Skin of body (tissue), 2 donors: ENCODE results near the gene RNF144B. TPM values are rescaled to one million over a fixed set of nuclear protein-coding genes. Genes with fewer than 3 reads are reported as not detected.
"Not testable (repeated sequence)": the region's sequence is repeated elsewhere in the genome, so short reads cannot be mapped to it uniquely, and the experiment has no call there.

Experiments
- DNase-seq: peaks from one replicate; lab custom pipeline; 2025; lab: John Stamatoyannopoulos, UW
- total RNA-seq: library from RNA; depleted of rRNA; stranded (reverse); fragments of >200 nt; gene quantifications from one replicate; pipeline ENCODE4 v1.2.3, GENCODE V29; 2014

The RNF144B gene
- 24.4 TPM for total RNA-seq

DNA sequence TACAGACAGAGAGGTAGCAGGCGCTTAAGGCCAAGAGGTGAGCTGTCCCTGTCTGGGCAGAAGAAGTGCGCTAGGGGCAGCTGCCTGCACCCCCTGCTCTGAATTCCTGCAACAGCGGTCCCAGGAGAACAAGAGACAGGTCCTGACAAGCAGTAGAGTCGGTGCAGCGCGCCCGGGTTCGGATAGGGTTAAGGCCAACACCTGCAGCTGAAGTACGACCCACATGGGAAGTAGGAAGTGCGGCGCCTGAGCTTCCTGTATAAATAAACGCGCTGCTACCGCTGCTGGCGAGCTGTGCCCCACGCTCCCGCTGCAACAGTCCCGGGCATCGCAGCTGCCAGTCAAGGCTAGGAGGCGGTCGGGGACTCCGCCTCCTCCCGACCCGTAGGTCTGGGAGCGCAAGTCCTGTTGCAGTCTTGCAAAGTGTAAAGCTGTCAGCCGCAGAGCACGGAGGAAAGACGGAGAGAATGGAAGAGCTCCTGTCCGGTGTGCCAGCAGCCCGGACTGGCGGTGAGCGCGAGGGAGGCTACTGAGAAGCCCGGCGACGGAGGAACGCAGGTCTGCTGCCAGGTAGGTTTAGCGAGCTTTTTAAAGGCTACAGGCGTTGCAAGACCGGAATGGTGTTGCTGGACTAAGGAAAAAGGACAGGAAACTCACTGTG is at the start of gene RNF144B:
TSS of gene RNF144B (plus strand) at position 290 of the 661 bp plus-strand sequence. CDS start 12,185 bp downstream, outside the sequence.
- DNase-seq: peak; percentile 49

DNA sequence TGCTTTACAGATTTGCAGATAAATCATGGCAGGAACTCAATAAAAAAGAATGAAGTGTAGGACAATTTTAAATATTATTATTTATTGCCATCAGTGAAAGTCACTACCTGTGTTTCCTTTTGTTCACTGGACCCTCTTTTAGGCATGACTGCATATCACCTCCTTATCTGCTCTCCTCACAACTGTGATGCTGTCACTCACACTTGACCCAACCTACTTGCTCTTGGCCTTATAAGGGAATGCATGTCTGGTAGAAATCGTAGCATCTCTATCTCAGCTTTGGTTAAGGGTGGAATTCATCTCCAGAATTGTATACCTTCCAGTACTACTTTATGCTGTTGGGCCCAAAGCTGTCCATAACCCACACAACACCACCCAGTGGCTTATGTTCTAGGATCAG is 47.6 kb upstream of the RNF144B start:
- no peak for DNase-seq

GRCh38 chr6:18340781-18341551 is 46.2 kb upstream of the RNF144B start:
- DNase-seq: no peak

GRCh38 chr6:18342223-18342622 is 44.9 kb upstream of the RNF144B start:
- no peak for DNase-seq

- no peak for DNase-seq
Measured at GRCh38 chr6:18343741-18344140, 43.4 kb upstream of the RNF144B start.

- no peak for DNase-seq
Measured at GRCh38 chr6:18347021-18347577, 40.1 kb upstream of the RNF144B start.

DNA sequence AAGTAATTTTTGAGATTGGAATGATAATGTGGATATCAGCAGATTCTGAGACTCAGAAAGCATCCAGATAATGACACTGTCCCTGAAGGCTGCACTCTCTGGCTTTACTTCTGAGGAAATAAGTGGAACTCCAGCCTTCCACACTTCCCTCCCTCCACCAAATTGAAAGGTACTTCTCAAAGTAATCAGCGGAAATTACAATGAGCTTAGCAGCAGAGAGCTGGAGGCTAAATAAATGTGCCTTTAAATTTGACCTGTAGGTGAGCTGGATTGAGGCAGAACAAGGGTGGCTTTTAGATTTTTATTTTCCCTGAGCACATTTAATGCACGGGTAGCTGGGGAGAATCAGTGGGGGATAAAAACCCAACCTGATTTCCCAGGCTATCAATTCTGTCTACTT is 39.3 kb upstream of the RNF144B start:
- no peak for DNase-seq

DNA sequence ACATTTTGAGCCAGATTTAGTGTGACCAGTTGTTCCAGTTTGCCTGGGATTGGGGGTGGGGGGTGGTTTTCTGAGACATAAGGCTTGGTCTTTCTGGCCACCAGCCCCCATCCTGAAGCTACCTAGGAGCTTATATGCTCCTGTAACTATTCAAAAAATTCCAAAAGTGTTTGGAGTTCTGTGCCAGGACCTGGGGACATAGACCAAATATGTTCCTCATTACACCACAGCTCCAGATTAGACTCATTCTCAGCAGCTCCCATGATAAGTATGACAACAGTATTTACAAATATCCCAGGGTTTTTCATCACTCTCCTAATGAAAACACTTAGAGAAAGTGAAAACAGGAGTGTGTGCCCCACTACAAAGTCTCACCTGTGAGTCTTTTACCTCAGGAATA is 37.8 kb upstream of the RNF144B start:
- no peak for DNase-seq

- no peak for DNase-seq
Measured at GRCh38 chr6:18350271-18350670, 36.9 kb upstream of the RNF144B start.

- no peak for DNase-seq
Measured at GRCh38 chr6:18350712-18351111, 36.4 kb upstream of the RNF144B start.

- DNase-seq: no peak
Measured at GRCh38 chr6:18352001-18352400, 35.1 kb upstream of the RNF144B start.

DNA sequence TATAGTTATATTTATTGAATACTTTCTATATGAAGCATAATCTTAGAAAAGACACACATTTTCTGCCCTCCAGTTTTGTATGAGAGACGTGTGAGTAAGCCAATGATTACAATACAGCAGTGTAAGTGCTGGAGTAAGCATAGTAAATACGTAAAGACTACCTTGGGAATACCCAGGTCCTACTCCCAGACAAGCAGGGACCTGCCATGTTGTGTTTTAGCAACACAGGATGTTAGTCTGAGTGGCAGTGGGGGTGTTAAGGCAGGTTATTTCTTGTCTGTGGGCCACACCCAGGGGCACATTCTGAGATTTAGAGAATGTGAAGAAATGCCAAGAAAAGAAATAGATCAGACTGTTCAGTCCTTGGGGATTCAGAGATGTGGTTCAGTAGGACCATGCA is 34.3 kb upstream of the RNF144B start:
- peak; percentile 15 for DNase-seq

GRCh38 chr6:18353251-18353650 is 33.9 kb upstream of the RNF144B start:
- no peak for DNase-seq

- DNase-seq: not testable (repeated sequence)
Measured at GRCh38 chr6:18357546-18357945, 29.6 kb upstream of the RNF144B start.

DNA sequence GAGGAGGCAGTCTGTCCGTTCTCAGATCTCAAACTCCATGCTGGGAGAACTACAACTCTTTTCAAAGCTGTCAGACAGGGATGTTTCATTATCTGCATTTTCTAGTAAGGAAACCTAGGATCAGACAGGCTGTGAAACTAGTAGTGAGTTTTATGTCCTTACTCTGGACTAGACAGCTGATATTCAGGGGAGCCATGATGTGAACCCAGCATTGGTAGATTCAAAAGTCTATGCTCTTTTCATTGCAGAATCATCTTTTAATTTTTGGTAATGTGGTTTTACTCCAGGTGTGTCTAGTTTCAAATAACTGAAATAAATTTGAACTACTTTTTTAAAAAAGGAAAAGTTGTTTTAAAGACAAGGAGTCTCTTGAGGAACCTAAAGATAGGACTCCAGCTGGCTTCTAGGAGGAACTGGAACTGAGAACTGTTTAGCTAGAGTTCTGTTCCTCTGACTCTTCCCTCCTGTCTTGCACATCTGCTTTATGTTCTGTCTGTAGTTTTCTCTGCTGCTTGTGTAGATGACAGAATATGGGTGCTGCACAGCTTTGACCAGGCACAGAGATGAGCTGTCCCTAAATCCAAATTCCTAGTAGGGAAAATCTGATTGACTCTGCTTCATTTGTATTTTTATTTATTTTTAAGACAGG is 27.8 kb upstream of the RNF144B start:
- DNase-seq: no peak

DNA sequence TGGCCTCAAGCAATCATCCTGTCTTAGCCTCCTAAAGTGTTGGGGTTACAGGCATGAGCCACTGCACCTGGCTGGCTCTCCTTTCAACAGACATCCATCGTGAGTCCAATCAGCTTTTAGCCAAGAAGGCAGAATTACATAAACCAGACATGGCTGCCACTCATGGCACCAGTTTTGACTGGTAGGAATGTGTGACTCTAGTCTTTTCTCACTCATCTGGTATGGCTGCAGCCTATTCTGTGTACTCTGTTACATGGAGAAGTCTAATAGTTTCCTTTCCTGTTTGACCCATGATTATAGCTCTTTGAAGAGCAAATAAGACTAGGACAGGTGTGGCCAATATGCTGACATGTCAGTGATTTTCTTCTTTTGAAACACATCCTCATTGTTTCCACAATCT is 27.0 kb upstream of the RNF144B start:
- DNase-seq: no peak

- DNase-seq: peak; percentile 34
Measured at GRCh38 chr6:18362058-18362561, 25.0 kb upstream of the RNF144B start.

GRCh38 chr6:18363746-18364145 is 23.4 kb upstream of the RNF144B start:
- no peak for DNase-seq

DNA sequence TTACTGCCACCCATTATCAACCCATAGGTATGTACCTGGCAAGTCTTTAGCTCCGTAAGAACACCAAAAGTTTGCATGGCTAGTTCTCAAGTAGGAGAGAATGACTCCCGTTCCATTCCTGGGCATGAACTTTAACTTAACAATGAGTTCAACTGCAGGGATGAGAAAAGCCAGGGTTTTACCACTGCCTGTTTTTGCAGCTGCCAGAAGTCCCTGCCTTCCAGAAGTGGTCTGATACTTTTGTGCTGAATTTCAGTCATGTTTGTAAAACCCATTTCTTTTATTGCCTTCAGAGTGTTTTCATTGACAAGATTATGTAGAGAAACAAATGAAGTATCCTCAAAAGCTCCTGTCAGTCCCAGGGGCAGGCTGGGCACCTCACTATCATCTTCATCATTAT is 22.6 kb upstream of the RNF144B start:
- not testable (repeated sequence) for DNase-seq

DNA sequence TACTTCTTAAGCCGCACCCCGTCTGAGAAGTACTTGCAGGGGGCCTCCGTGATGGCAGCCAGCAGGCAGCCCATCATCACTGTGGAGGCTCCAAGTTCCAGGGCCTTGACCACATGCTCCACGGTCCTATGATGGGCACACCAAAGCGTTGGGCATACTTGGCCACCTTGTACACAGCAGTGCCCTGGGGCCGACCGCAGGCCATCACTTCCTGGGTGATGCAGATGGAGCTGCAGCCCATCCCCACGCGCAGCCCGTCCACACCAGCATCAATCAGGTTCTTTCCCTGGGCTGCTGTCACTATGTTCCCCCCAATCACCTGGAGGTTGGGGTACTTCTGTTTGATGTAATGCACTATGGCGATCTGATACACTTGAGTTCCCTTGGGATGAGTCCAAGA is 19.8 kb upstream of the RNF144B start:
- DNase-seq: no peak

- DNase-seq: no peak
Measured at GRCh38 chr6:18368277-18369105, 18.7 kb upstream of the RNF144B start.
